ENCODE data around the gene NT5DC3.

DNA sequence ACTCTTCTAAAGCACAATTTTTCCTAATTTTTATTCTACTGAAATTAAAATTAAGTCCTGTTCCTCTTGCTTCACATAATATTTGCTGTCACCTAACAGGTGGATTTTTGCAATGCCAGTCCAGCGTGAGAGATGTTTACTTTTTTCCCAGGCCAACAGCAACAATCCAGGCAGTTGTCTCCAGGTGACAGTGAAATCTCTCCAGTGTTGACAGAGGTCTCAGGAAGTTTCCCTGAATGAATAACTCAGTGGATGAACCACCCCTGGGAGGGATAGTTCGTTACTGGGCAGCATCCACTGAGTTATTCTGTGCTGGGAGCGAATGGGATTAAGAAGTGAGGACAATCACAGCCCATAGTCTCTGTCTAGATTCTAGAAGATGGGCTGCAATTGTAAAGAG lies 7.1 kb upstream of the NT5DC3 start:
- TF ChIP-seq, protein P1, sequence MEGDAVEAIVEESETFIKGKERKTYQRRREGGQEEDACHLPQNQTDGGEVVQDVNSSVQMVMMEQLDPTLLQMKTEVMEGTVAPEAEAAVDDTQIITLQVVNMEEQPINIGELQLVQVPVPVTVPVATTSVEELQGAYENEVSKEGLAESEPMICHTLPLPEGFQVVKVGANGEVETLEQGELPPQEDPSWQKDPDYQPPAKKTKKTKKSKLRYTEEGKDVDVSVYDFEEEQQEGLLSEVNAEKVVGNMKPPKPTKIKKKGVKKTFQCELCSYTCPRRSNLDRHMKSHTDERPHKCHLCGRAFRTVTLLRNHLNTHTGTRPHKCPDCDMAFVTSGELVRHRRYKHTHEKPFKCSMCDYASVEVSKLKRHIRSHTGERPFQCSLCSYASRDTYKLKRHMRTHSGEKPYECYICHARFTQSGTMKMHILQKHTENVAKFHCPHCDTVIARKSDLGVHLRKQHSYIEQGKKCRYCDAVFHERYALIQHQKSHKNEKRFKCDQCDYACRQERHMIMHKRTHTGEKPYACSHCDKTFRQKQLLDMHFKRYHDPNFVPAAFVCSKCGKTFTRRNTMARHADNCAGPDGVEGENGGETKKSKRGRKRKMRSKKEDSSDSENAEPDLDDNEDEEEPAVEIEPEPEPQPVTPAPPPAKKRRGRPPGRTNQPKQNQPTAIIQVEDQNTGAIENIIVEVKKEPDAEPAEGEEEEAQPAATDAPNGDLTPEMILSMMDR (conservative IDR thresholded peaks at IDR 0.05; ENCODE audit: low read length), result no peak
- TF ChIP-seq EZH2phosphoT487 (IDR thresholded peaks at IDR 0.05; ENCODE audit: borderline replicate concordance, low read depth, low read length), result no peak

Data from OCI-LY7 (cell line).